Measurements from ENCODE around the gene ARTN.

GRCh38 chr1:43963890-43964289, 30.3 kb downstream of the ARTN start:
- TF ChIP-seq, protein P1, sequence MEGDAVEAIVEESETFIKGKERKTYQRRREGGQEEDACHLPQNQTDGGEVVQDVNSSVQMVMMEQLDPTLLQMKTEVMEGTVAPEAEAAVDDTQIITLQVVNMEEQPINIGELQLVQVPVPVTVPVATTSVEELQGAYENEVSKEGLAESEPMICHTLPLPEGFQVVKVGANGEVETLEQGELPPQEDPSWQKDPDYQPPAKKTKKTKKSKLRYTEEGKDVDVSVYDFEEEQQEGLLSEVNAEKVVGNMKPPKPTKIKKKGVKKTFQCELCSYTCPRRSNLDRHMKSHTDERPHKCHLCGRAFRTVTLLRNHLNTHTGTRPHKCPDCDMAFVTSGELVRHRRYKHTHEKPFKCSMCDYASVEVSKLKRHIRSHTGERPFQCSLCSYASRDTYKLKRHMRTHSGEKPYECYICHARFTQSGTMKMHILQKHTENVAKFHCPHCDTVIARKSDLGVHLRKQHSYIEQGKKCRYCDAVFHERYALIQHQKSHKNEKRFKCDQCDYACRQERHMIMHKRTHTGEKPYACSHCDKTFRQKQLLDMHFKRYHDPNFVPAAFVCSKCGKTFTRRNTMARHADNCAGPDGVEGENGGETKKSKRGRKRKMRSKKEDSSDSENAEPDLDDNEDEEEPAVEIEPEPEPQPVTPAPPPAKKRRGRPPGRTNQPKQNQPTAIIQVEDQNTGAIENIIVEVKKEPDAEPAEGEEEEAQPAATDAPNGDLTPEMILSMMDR (conservative IDR thresholded peaks at IDR 0.05; ENCODE audit: low read depth in 2 of 2), result no peak
- TF ChIP-seq, protein P2, sequence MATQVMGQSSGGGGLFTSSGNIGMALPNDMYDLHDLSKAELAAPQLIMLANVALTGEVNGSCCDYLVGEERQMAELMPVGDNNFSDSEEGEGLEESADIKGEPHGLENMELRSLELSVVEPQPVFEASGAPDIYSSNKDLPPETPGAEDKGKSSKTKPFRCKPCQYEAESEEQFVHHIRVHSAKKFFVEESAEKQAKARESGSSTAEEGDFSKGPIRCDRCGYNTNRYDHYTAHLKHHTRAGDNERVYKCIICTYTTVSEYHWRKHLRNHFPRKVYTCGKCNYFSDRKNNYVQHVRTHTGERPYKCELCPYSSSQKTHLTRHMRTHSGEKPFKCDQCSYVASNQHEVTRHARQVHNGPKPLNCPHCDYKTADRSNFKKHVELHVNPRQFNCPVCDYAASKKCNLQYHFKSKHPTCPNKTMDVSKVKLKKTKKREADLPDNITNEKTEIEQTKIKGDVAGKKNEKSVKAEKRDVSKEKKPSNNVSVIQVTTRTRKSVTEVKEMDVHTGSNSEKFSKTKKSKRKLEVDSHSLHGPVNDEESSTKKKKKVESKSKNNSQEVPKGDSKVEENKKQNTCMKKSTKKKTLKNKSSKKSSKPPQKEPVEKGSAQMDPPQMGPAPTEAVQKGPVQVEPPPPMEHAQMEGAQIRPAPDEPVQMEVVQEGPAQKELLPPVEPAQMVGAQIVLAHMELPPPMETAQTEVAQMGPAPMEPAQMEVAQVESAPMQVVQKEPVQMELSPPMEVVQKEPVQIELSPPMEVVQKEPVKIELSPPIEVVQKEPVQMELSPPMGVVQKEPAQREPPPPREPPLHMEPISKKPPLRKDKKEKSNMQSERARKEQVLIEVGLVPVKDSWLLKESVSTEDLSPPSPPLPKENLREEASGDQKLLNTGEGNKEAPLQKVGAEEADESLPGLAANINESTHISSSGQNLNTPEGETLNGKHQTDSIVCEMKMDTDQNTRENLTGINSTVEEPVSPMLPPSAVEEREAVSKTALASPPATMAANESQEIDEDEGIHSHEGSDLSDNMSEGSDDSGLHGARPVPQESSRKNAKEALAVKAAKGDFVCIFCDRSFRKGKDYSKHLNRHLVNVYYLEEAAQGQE (IDR thresholded peaks at IDR 0.05; ENCODE audit: unreplicated experiment), result no peak
- TF ChIP-seq, protein P3, sequence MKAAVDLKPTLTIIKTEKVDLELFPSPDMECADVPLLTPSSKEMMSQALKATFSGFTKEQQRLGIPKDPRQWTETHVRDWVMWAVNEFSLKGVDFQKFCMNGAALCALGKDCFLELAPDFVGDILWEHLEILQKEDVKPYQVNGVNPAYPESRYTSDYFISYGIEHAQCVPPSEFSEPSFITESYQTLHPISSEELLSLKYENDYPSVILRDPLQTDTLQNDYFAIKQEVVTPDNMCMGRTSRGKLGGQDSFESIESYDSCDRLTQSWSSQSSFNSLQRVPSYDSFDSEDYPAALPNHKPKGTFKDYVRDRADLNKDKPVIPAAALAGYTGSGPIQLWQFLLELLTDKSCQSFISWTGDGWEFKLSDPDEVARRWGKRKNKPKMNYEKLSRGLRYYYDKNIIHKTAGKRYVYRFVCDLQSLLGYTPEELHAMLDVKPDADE (IDR thresholded peaks at IDR 0.05), result no peak
- TF ChIP-seq EZH2 (IDR thresholded peaks at IDR 0.05; ENCODE audit: low read depth, unreplicated experiment), result no peak
- TF ChIP-seq POLR2AphosphoS5 (IDR thresholded peaks at IDR 0.05; ENCODE audit: low read depth), result no peak
- TF ChIP-seq EZH2phosphoT487 (IDR thresholded peaks at IDR 0.05; ENCODE audit: unreplicated experiment), result no peak
- no peak for TF ChIP-seq JUNB (IDR thresholded peaks at IDR 0.05; ENCODE audit: unreplicated experiment)
- no peak for TF ChIP-seq ZNF114 (CRISPR knock-in tag; IDR thresholded peaks at IDR 0.05)
- TF ChIP-seq ZNF331 (CRISPR knock-in tag; IDR thresholded peaks at IDR 0.05; ENCODE audit: low read depth), result no peak
- no peak for TF ChIP-seq CREB1 (CRISPR knock-in tag; IDR thresholded peaks at IDR 0.05; ENCODE audit: low read depth)
- TF ChIP-seq, protein P4, sequence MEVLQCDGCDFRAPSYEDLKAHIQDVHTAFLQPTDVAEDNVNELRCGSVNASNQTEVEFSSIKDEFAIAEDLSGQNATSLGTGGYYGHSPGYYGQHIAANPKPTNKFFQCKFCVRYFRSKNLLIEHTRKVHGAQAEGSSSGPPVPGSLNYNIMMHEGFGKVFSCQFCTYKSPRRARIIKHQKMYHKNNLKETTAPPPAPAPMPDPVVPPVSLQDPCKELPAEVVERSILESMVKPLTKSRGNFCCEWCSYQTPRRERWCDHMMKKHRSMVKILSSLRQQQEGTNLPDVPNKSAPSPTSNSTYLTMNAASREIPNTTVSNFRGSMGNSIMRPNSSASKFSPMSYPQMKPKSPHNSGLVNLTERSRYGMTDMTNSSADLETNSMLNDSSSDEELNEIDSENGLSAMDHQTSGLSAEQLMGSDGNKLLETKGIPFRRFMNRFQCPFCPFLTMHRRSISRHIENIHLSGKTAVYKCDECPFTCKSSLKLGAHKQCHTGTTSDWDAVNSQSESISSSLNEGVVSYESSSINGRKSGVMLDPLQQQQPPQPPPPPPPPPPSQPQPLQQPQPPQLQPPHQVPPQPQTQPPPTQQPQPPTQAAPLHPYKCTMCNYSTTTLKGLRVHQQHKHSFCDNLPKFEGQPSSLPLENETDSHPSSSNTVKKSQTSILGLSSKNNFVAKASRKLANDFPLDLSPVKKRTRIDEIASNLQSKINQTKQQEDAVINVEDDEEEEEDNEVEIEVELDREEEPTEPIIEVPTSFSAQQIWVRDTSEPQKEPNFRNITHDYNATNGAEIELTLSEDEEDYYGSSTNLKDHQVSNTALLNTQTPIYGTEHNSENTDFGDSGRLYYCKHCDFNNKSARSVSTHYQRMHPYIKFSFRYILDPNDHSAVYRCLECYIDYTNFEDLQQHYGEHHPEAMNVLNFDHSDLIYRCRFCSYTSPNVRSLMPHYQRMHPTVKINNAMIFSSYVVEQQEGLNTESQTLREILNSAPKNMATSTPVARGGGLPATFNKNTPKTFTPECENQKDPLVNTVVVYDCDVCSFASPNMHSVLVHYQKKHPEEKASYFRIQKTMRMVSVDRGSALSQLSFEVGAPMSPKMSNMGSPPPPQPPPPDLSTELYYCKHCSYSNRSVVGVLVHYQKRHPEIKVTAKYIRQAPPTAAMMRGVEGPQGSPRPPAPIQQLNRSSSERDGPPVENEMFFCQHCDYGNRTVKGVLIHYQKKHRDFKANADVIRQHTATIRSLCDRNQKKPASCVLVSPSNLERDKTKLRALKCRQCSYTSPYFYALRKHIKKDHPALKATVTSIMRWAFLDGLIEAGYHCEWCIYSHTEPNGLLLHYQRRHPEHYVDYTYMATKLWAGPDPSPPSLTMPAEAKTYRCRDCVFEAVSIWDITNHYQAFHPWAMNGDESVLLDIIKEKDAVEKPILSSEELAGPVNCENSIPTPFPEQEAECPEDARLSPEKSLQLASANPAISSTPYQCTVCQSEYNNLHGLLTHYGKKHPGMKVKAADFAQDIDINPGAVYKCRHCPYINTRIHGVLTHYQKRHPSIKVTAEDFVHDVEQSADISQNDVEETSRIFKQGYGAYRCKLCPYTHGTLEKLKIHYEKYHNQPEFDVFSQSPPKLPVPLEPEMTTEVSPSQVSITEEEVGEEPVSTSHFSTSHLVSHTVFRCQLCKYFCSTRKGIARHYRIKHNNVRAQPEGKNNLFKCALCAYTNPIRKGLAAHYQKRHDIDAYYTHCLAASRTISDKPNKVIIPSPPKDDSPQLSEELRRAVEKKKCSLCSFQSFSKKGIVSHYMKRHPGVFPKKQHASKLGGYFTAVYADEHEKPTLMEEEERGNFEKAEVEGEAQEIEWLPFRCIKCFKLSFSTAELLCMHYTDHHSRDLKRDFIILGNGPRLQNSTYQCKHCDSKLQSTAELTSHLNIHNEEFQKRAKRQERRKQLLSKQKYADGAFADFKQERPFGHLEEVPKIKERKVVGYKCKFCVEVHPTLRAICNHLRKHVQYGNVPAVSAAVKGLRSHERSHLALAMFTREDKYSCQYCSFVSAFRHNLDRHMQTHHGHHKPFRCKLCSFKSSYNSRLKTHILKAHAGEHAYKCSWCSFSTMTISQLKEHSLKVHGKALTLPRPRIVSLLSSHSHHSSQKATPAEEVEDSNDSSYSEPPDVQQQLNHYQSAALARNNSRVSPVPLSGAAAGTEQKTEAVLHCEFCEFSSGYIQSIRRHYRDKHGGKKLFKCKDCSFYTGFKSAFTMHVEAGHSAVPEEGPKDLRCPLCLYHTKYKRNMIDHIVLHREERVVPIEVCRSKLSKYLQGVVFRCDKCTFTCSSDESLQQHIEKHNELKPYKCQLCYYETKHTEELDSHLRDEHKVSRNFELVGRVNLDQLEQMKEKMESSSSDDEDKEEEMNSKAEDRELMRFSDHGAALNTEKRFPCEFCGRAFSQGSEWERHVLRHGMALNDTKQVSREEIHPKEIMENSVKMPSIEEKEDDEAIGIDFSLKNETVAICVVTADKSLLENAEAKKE (CRISPR knock-in tag; IDR thresholded peaks at IDR 0.05), result no peak
- TF ChIP-seq STAT1 (IDR thresholded peaks at IDR 0.05; ENCODE audit: unreplicated experiment), result no peak
- no peak for TF ChIP-seq NANOG (IDR thresholded peaks at IDR 0.05; ENCODE audit: borderline replicate concordance)

All from GM23338 (cell line).